HG02973 (cell line): ENCODE data around the gene SCIMP.
"Not testable (repeated sequence)": the region's sequence is repeated elsewhere in the genome, so short reads cannot be mapped to it uniquely, and the experiment has no call there.

Source experiments
- ATAC-seq: cut with Tn5 transposase; IDR thresholded peaks from one replicate; pipeline ENCODE4 v1.9.1; 2021; ENCODE audit warnings: moderate library complexity; ENCODE audit not compliant: unreplicated experiment

SCIMP gene

GRCh38 chr17:5191541-5192417, 42.9 kb downstream of the SCIMP start, which contains the start of gene ZNF594:
TSS of gene ZNF594 (minus strand) at chr17:5191868. CDS start at chr17:5184256, 7,612 bp downstream.
- ATAC-seq = peak; percentile 93

DNA sequence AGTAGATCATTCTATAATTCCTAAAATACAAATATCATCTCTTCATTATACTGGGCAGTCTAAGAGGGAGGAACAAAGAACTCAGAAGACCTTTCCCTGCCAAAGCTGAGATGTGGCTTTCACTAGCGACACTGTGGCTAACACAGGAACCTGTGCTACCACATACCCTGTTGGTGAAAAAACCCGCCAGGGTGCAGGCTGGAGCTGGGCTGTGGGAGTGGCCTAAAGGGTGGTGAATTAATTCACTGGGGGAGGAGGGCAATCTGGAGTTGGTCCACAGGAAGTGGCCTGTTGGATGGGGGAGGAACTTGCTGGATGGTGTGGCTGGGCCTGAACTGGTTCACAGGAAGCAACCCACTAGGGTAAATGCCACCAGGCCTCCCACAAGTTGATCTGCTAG, 50.4 kb downstream of the SCIMP start:
- no peak for ATAC-seq

DNA sequence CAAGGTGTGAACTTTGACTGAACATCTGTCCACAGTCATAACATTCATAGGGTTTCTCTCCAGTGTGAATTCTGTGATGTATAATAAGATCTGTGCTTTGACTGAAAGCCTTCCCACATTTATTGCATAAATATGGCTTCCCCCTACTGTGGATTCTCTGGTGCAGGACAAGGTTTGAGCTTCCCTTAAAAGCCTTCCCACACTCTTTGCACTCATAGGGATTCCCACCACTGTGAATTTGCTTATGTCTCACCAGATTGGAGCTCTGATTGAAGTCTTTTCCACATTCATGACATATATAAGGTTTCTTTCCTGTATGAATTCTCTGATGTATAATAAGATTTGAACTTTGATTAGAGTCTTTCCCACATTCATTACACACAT, 51.3 kb downstream of the SCIMP start:
- no peak for ATAC-seq

DNA sequence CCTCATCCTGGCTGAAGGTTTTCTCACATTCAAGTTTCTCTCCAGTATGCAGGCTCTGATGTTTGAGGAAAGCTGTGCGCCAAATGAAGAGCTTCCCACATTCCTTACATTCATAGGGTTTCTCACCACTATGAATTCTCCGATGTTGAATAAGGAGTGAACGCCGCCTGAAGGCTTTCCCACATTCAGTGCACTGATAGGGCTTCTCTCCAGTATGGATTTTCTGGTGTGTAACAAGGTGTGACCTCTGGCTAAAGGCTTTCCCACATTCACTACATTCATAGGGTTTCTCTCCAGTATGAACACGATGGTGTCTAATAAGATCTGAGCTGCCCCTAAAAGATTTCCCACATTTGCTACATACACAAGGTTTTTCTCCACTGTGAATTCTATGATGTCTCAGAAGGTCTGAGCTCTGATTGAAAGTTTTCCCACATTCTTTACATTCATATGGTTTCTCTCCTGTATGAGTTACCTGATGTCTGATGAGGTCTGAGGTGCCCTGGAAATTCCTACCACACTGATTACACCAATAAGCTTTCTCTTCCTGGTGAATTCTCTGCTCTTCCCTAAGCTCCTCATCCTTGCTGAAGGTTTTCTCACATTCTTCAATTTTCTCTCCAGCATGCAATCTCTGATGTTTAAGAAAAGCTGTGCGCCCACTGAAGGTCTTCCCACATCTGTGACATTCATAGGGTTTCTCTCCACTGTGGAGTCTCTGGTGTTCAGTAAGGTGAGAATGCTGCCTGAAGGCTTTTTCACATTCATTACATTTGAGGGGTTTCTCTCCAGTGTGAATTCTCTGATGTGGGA, 51.9 kb downstream of the SCIMP start:
- ATAC-seq = no peak

DNA sequence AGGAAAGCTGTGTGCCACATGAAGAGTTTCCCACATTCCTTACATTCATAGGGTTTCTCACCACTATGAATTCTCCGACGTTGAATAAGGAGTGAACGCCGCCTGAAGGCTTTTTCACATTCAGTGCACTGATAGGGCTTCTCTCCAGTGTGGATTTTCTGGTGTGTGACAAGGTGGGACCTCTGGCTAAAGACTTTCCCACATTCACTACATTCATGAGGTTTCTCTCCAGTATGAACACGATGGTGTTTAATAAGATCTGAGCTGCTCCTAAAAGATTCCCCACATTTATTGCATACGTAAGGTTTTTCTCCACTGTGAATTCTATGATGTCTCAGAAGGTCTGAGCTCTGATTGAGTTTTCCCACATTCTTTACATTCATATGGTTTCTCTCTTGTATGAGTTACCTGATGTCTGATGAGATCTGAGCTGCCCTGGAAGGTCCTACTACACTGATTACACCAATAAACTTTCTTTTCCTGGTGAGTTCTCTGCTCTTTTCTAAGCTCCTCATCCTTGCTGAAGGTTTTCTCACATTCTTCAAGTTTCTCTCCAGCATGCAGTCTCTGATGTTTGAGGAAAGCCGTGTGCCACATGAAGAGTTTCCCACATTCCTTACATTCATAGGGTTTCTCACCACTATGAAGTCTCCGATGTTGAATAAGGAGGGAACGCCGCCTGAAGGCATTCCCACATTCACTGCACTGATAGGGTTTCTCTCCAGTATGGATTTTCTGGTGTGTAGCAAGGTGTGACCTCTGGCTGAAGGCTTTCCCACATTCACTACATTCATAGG, 53.0 kb downstream of the SCIMP start:
- ATAC-seq = no peak

- no peak for ATAC-seq
Observed at GRCh38 chr17:5179003-5179402, 55.7 kb downstream of the SCIMP start.

DNA sequence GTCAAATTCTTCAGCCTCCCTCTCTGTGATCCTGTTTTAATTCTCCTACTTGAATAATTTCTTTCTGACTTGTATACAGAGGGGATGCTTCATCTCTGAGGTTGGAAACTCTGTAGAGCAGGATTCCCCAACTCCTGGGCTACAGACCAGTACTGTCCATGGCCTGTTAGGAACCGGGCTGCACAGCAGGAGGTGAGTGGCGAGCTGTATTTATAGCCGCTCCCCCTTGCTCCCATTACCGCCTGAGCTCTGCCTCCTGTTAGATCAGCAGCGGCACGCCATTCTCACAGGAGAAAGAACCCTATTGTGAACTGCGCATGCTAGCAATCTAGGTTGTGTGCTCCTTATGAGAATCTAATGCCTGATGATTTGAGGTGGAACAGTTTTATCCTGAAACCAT, 59.6 kb downstream of the SCIMP start:
- ATAC-seq = not testable (repeated sequence)

GRCh38 chr17:5165791-5166564, 68.7 kb downstream of the SCIMP start:
- ATAC-seq = not testable (repeated sequence)

DNA sequence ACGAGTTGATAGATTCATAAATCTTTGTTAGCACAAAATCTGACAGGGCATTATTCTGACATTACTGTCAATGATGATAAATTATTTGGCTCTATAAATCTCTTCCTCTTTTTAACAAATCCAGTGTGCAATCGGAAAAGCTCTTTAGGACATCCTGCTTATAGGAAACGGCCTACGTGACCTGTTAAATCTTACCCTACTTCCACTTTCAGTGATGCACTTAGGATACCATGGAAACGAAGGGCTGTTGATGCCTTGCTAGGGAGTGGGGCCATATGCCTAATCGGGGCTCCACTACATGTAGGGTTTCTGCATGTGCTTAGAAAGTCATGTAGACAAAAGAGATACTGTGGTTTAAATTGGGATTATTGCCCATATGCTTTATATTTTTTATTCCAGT, 70.2 kb downstream of the SCIMP start:
- ATAC-seq = no peak

- not testable (repeated sequence) for ATAC-seq
Observed at GRCh38 chr17:5161793-5162192, 72.9 kb downstream of the SCIMP start.

DNA sequence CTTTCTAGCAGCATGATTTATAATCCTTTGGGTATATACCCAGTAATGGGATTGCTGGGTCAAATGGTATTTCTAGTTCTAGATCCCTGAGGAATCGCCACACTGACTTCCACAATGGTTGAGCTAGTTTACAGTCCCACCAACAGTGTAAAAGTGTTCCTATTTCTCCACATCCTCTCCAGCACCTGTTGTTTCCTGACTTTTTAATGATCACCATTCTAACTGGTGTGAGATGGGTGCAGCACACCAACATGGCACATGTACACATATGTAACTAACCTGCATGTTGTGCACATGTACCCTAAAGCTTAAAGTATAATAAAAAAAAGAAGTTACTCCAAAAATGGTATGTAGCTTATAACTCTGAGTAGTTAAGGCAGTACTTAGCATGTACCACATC, 74.0 kb downstream of the SCIMP start:
- not testable (repeated sequence) for ATAC-seq
